HFF-Myc (cell line): ENCODE results near the gene ERCC1.

Experiments
- DNase-seq: peaks from one replicate; pipeline ENCODE4 v3.0.0-alpha.2; 2011; ENCODE audit warnings: low read depth; ENCODE audit errors: extremely low read depth
- H3K4me3 ChIP-seq: replicated peaks from 2 replicates; pipeline ENCODE4 v1.5.1; 2011; ENCODE audit warnings: low read depth, mild to moderate bottlenecking, control low read depth, low read length
- CTCF ChIP-seq: IDR thresholded peaks from 2 replicates; pipeline ENCODE4 v1.5.1; 2012; ENCODE audit warnings: mild to moderate bottlenecking, low read depth, low read length, control low read depth; ENCODE audit errors: missing control alignments

Gene ERCC1

GRCh38 chr19:45404557-45405434 is 18.9 kb downstream of the ERCC1 start, which contains the start of gene PPP1R13L:
PPP1R13L (minus strand) TSS chr19:45405069; CDS start chr19:45398318, 6,751 bp downstream.
- no peak for DNase-seq
- peak within 1 kb of the TSS; percentile 82 for H3K4me3 ChIP-seq
- no peak for TF ChIP-seq CTCF

- no peak for DNase-seq
- peak; percentile 58 for TF ChIP-seq CTCF
- peak overlapping the region; percentile 82 for H3K4me3 ChIP-seq
Measured at GRCh38 chr19:45403781-45404556, 19.7 kb downstream of the ERCC1 start.

GRCh38 chr19:45403272-45403671 is 20.4 kb downstream of the ERCC1 start:
- H3K4me3 ChIP-seq, result no peak overlapping the region
- TF ChIP-seq CTCF, result no peak
- no peak for DNase-seq

- no peak for DNase-seq
Measured at GRCh38 chr19:45402298-45403061, 21.2 kb downstream of the ERCC1 start.

GRCh38 chr19:45401815-45402214 is 21.9 kb downstream of the ERCC1 start:
- no peak for TF ChIP-seq CTCF
- H3K4me3 ChIP-seq, result no peak overlapping the region
- DNase-seq, result no peak

More at GRCh38 chr19:45402298-45403061, 21.2 kb downstream of the ERCC1 start:
- H3K4me3 ChIP-seq, result no peak overlapping the region
- TF ChIP-seq CTCF, result peak; percentile 70

- TF ChIP-seq CTCF, result no peak
- no peak overlapping the region for H3K4me3 ChIP-seq
- no peak for DNase-seq
Measured at GRCh38 chr19:45400192-45400591, 23.5 kb downstream of the ERCC1 start.
